HCT116 (cell line): ENCODE measurements around the gene SEMA4A. TPM values are rescaled to one million over a fixed set of nuclear protein-coding genes. Genes with fewer than 3 reads are reported as not detected.

Experiments
- ATAC-seq: fragments of 200-7000 bp; cut with Tn5 transposase; 2 replicates; pipeline ENCODE4 v1.9.1; 2020; ENCODE audit warnings: mild to moderate bottlenecking, moderate library complexity
- BruUV-seq: library from RNA; stranded (reverse); fragments of 400-500 nt; replicated peaks from 2 replicates; lab custom pipeline; 2021; lab: Mats Ljungman, UMichigan
- CTCF ChIA-PET: fragments of 300-600 bp; sonication (Branson Sonifier 250); formaldehyde crosslinking; loops from one replicate; lab custom pipeline; 2021; ENCODE audit warnings: antibody characterized with exemption; lab: Charles Lee
- POLR2A ChIA-PET: fragments of 300-600, 350-600 bp; sonication (Branson Sonifier 250); formaldehyde crosslinking; loops from one replicate; lab custom pipeline; 2021; ENCODE audit warnings: antibody characterized with exemption; lab: Charles Lee
- RAD21 ChIA-PET, 2 experiments: fragments of 300-600 bp; sonication (Branson Sonifier 250); formaldehyde crosslinking; loops; one replicate each; lab custom pipeline; 2023; ENCODE audit warnings: low total read pairs in 2 of 2; ENCODE audit not compliant: uncharacterized antibody in 2 of 2, unreplicated experiment in 2 of 2, low non-redundant PET in 1 of 2; lab: Charles Lee
- DNase-seq: peaks from one replicate; pipeline ENCODE4 v3.0.0-alpha.2; 2010; ENCODE audit warnings: low read depth, low spot score
- H2AFZ ChIP-seq: fragments of 200-600 bp; shearing (Covaris generic), sonication (generic); 2 replicates; pipeline ENCODE4 v1.6.1; 2017; ENCODE audit warnings: low read depth, mixed run types, mixed read lengths, antibody characterized with exemption, low read length; ENCODE audit not compliant: poor library complexity, severe bottlenecking
- H3K27ac ChIP-seq: 2 replicates; pipeline ENCODE4 v1.5.1; 2012; ENCODE audit warnings: low read depth, low read length
- H3K27me3 ChIP-seq: fragments of 200-600 bp; sonication (generic); 2 replicates; pipeline ENCODE4 v1.6.1; 2016; ENCODE audit warnings: mixed run types, low read length, mixed read lengths; ENCODE audit not compliant: insufficient read depth
- H3K36me3 ChIP-seq, 2 experiments: fragments of 200-500 bp in 1 of 2; fragments of 200-600 bp in 1 of 2; sonication (Bioruptor generic) in 1 of 2; sonication (generic) in 1 of 2; 2 replicates each; pipeline versions ENCODE4 v1.5.1 to v1.6.1; 2014 to 2016; ENCODE audit warnings: low read length in 2 of 2, inconsistent platforms in 1 of 2, mixed read lengths in 1 of 2, mixed run types in 1 of 2; ENCODE audit not compliant: insufficient read depth in 2 of 2, control insufficient read depth in 1 of 2
- H3K4me1 ChIP-seq, 2 experiments: fragments of 200-600 bp in 1 of 2; sonication (generic) in 1 of 2; 2 replicates each; pipeline versions ENCODE4 v1.5.1 to v1.6.1; 2012 to 2017; ENCODE audit warnings: low read length in 2 of 2, inconsistent platforms in 1 of 2, mild to moderate bottlenecking in 1 of 2, mixed read lengths in 1 of 2, mixed run types in 1 of 2, moderate library complexity in 1 of 2; ENCODE audit not compliant: insufficient read depth in 2 of 2, control insufficient read depth in 1 of 2
- H3K4me2 ChIP-seq: fragments of 200-600 bp; sonication (generic); 2 replicates; pipeline ENCODE4 v1.6.1; 2017; ENCODE audit warnings: mixed run types, low read length, mixed read lengths
- H3K4me3 ChIP-seq, 2 experiments: fragments of 200-600 bp in 1 of 2; sonication (generic) in 1 of 2; replicated peaks in 1 of 2; 2 replicates each; pipeline ENCODE4 v1.5.1; 2011 to 2016; ENCODE audit warnings: low read length in 2 of 2, control low read depth in 1 of 2, low read depth in 1 of 2, mild to moderate bottlenecking in 1 of 2, mixed read lengths in 1 of 2, mixed run types in 1 of 2
- H3K79me2 ChIP-seq: fragments of 200-600 bp; sonication (generic); 2 replicates; pipeline ENCODE4 v1.6.1; 2017; ENCODE audit warnings: mild to moderate bottlenecking, mixed run types, low read length, moderate library complexity, mixed read lengths; ENCODE audit not compliant: insufficient read depth
- H3K9ac ChIP-seq: fragments of 200-600 bp; sonication (generic); 2 replicates; pipeline ENCODE4 v1.6.1; 2016; ENCODE audit warnings: low read length, mixed read lengths
- H3K9me2 ChIP-seq: fragments of 200-600 bp; sonication (generic), shearing (Covaris generic); 2 replicates; pipeline ENCODE4 v1.6.1; 2017; ENCODE audit warnings: mixed run types, mild to moderate bottlenecking, moderate library complexity; ENCODE audit not compliant: insufficient read depth
- H3K9me3 ChIP-seq, 2 experiments: fragments of 200-500 bp in 1 of 2; fragments of 200-600 bp in 1 of 2; sonication (Bioruptor generic) in 1 of 2; sonication (generic) in 1 of 2; 2 replicates each; pipeline ENCODE4 v1.6.1; 2014 to 2017; ENCODE audit warnings: low read length in 2 of 2, mixed read lengths in 2 of 2, inconsistent platforms in 1 of 2, low read depth in 1 of 2, mild to moderate bottlenecking in 1 of 2, mixed run types in 1 of 2, moderate library complexity in 1 of 2; ENCODE audit not compliant: control insufficient read depth in 1 of 2, insufficient read depth in 1 of 2
- H4K20me1 ChIP-seq: fragments of 200-600 bp; sonication (generic), shearing (Covaris generic); 2 replicates; pipeline ENCODE4 v1.6.1; 2017; ENCODE audit warnings: mixed run types, mild to moderate bottlenecking, moderate library complexity; ENCODE audit not compliant: insufficient read depth
- EZH2phosphoT487 ChIP-seq: fragments of 200-600 bp; IDR thresholded peaks from 2 replicates; pipeline ENCODE4 v1.6.1; 2018; ENCODE audit warnings: antibody characterized with exemption, borderline replicate concordance
- POLR2A ChIP-seq: IDR thresholded peaks from 2 replicates; pipeline ENCODE4 v1.7.0; 2011; ENCODE audit warnings: borderline replicate concordance; ENCODE audit not compliant: insufficient read depth, insufficient read length; ENCODE audit errors: extremely low read depth
- ZFX ChIP-seq: fragments of 450-650 bp; IDR thresholded peaks from 2 replicates; pipeline ENCODE4 v1.6.1; 2017
- intact Hi-C: fragments of 100-400 bp; cut with micrococcal nuclease; formaldehyde crosslinking; loops from 2 replicates; pipeline ENCODE4 v1.10.0; 2022
- total RNA-seq: library from RNA; stranded (reverse); gene quantifications from one replicate; pipeline ENCODE4 v1.2.1, GENCODE V29; 2021; ENCODE audit not compliant: unreplicated experiment
- TF ChIP-seq, protein P1 (sequence below), 3 experiments: fragments of 200-600 bp in 1 of 3; sonication (generic) in 1 of 3; IDR thresholded peaks in 2 of 3; conservative IDR thresholded peaks in 1 of 3; 2 replicates each; pipeline ENCODE4 v1.5.1; 2012 to 2017; ENCODE audit warnings: low read depth in 2 of 3, low read length in 2 of 3, antibody characterized with exemption in 1 of 3, borderline replicate concordance in 1 of 3, control low read depth in 1 of 3, mild to moderate bottlenecking in 1 of 3, mixed read lengths in 1 of 3, mixed run types in 1 of 3, moderate library complexity in 1 of 3; ENCODE audit not compliant: insufficient read depth in 1 of 3

SEMA4A gene
- total RNA-seq, 1 experiment from 2014 or later, result 0.39 TPM

DNA sequence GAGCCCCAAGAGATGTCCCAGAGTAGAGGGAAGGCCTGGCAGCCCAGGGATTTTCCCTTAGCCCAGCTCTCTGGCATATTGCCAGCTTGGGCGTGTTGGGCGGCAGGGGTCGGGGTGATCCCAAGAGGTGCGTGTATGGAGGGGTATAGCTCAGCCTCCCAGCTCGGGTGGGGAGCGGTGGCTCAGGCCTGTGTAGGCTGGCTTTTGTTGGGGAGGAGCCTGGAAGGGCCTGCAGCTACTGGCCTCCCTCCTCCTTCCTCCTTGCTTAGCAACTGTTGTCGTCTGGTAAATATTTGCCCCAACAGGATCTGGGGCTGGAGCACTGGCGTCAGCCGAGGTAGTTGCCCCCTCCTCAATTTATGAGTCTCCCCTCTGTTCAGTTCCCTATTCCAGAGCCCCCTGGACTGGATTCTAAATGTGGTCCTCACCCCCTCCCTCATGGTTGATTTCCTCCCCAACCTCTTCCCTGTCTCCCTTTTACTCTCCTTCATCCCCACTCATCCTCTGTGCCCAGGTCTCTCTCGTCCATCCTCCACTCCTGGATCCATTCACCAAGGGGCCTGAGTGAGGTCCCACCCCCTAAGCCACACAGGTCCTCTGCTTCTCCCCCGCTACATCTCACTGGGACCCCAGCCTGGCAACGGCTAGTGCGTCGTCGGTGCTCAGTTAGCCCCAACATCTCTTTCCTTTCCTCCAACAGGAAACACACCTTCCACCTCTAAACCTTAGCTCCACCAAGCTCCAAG lies 49.1 kb upstream of the SEMA4A start:
- peak overlapping the region; percentile 89 for H3K4me2 ChIP-seq
- no peaks in the 10 kb centered on the region for H3K9me3 ChIP-seq
- H3K9me2 ChIP-seq, result no peaks in the 10 kb centered on the region
- no peaks in the 10 kb centered on the region for H3K27me3 ChIP-seq
- POLR2A ChIA-PET, result interaction anchor here (1.4 to 4.5 kb wide), 6 partner anchors 9 to 25 kb away, joined by 4 to 28 read pairs (median 12); partner anchors contain the start of gene LMNA
- TF ChIP-seq, protein P1, sequence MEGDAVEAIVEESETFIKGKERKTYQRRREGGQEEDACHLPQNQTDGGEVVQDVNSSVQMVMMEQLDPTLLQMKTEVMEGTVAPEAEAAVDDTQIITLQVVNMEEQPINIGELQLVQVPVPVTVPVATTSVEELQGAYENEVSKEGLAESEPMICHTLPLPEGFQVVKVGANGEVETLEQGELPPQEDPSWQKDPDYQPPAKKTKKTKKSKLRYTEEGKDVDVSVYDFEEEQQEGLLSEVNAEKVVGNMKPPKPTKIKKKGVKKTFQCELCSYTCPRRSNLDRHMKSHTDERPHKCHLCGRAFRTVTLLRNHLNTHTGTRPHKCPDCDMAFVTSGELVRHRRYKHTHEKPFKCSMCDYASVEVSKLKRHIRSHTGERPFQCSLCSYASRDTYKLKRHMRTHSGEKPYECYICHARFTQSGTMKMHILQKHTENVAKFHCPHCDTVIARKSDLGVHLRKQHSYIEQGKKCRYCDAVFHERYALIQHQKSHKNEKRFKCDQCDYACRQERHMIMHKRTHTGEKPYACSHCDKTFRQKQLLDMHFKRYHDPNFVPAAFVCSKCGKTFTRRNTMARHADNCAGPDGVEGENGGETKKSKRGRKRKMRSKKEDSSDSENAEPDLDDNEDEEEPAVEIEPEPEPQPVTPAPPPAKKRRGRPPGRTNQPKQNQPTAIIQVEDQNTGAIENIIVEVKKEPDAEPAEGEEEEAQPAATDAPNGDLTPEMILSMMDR (IDR thresholded peaks at IDR 0.05 in 2 of 3, conservative IDR thresholded peaks at IDR 0.05 in 1 of 3; ENCODE audit: borderline replicate concordance in 1 of 3, insufficient read depth in 1 of 3, low read depth in 2 of 3, low read length in 2 of 3), result no peak
- no peak for TF ChIP-seq ZFX
- TF ChIP-seq EZH2phosphoT487, result no peak
- TF ChIP-seq POLR2A, result peak; percentile 27
- peaks cover 80 to 99% of the 10 kb centered on the region in 2 experiments for H3K4me1 ChIP-seq
- no peaks in the 10 kb centered on the region for H4K20me1 ChIP-seq
- ATAC-seq (peak; percentile 49), DNase-seq (no peak)
- CTCF ChIA-PET, result interaction anchor here (0.8 to 2.6 kb wide), 8 partner anchors 7 to 26 kb away, joined by 4 to 13 read pairs (median 4); partner anchors contain the start of gene LMNA
- peak overlapping the region; percentile 15 to 26 for H3K4me3 ChIP-seq
- no TSS peak for BruUV-seq
- peak overlapping the region; percentile 96 for H3K27ac ChIP-seq
- H3K9ac ChIP-seq, result peak overlapping the region; percentile 84
- no peaks in the 10 kb centered on the region for H3K36me3 ChIP-seq
- intact Hi-C loops, result no loop called here
- no peak overlapping the region for H2AFZ ChIP-seq
- RAD21 ChIA-PET, result interaction anchor here (1.3 to 3.0 kb wide), 3 partner anchors 18 to 26 kb away, joined by 3 to 14 read pairs (median 5); no protein-coding TSS in a partner anchor
- H3K79me2 ChIP-seq, result 0 out of 2 replicates have a peak, but pooled peaks cover 3% of the 10 kb centered on the region
